Stomach (tissue), 9 donors: ENCODE data around the gene CD200. TPM values are rescaled to one million over a fixed set of nuclear protein-coding genes. Genes with fewer than 3 reads are reported as not detected.

Experiments used
- DNase-seq, 2 donors: peaks; one replicate each; pipeline versions ENCODE4 v3.0.0 to v3.0.0-alpha.2; 2013 to 2019
- H3K27ac ChIP-seq, 5 donors: fragments of 200-600 bp in 4 of 5; sonication (generic) in 4 of 5; one replicate each; pipeline ENCODE4 v1.5.1; 2013 to 2019; ENCODE audit warnings: mild to moderate bottlenecking in 1 of 5, moderate library complexity in 1 of 5
- H3K27me3 ChIP-seq, 3 donors: fragments of 200-600 bp; sonication (generic); one replicate each; pipeline ENCODE4 v1.5.1; 2017 to 2019; ENCODE audit warnings: mixed run types in 1 of 3
- H3K36me3 ChIP-seq, 4 donors: fragments of 200-600 bp; sonication (generic); 1 replicate in 3 of 4; 2 replicates in 1 of 4; pipeline ENCODE4 v1.5.1; 2016 to 2019
- H3K4me1 ChIP-seq, 4 donors: fragments of 200-600 bp; sonication (generic); one replicate each; pipeline ENCODE4 v1.5.1; 2016 to 2019
- H3K4me3 ChIP-seq, 4 donors: fragments of 200-600 bp; sonication (generic) in 3 of 4; one replicate each; pipeline ENCODE4 v1.5.1; 2016 to 2019; ENCODE audit warnings: mild to moderate bottlenecking in 1 of 4
- H3K9me3 ChIP-seq, 4 donors: fragments of 200-600 bp; sonication (generic); one replicate each; pipeline ENCODE4 v1.5.1; 2016 to 2019
- CTCF ChIP-seq, 7 experiments: fragments of 450-650 bp in 4 of 7; fragments of 200-600 bp in 3 of 7; sonication (generic) in 3 of 7; IDR thresholded peaks; one replicate each; pipeline ENCODE4 v1.5.1; 2016 to 2019; ENCODE audit warnings: antibody characterized with exemption in 7 of 7, control low read depth in 2 of 7, mild to moderate bottlenecking in 1 of 7
- EP300 ChIP-seq: sonication (generic); formaldehyde crosslinking; IDR thresholded peaks from one replicate; pipeline ENCODE4 v1.6.1; 2017; ENCODE audit warnings: antibody characterized with exemption
- POLR2A ChIP-seq, 4 donors: fragments of 450-650 bp; IDR thresholded peaks; one replicate each; pipeline ENCODE4 v1.6.1; 2016; ENCODE audit warnings: antibody characterized with exemption in 4 of 4, control low read depth in 2 of 4, mild to moderate bottlenecking in 1 of 4, moderate library complexity in 1 of 4
- POLR2AphosphoS5 ChIP-seq, 3 donors: sonication (generic); formaldehyde crosslinking; IDR thresholded peaks; one replicate each; pipeline ENCODE4 v1.6.1; 2016; ENCODE audit warnings: antibody characterized with exemption in 3 of 3
- WGBS, 5 donors: extraction: QIAGEN DNeasy Blood & Tissue Kit in 3 of 5; methylation state at CpG; one replicate each; pipeline versions ENCODE4 v1.1.5 to v1.1.7; 2013 to 2018; 5-methylcytosine and 5-hydroxymethylcytosine counted together
- intact Hi-C: fragments of 100-400 bp; cut with DNase I; formaldehyde crosslinking; loops from one replicate; pipeline ENCODE4 v1.15.1; 2023; ENCODE audit warnings: low total_unique reads
- polyA plus RNA-seq, 3 donors: library from polyadenylated mRNA; stranded (reverse); fragments of 200-250 nt; gene quantifications; one replicate each; pipeline ENCODE4 v1.2.3, GENCODE V29; 2013
- total RNA-seq, 5 donors: library from RNA; depleted of rRNA; stranded (reverse); fragments of >200 nt; gene quantifications; one replicate each; pipeline versions ENCODE4 v1.1.0 to v1.2.3, GENCODE V29; 2014 to 2016
- donor health status: healthy with polysubstance abuse.
- donor health status: Bipolar disorder and iron deficiency.
- donor health status: healthy.

CD200 gene
- total and polyA plus RNA-seq, 8 donors = 2.2 to 50.0 (median 5.0) TPM

DNA sequence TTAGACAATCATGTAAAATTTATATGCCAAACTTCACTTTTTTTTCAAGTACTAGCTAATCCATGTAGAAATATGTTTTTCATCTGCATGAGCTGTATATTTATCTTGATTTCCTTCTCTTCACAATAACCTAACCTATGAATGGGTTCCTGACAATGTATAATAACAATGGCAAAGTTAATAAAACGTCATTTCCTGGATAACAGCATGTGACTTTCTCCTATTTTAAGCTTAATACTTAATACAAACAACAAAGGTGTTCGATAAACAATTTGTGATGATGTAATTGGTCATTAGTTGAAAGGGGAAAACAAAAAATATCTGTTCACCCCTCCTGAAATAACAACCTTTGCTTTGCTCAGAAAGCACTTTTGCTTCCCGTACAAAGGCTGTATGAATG is 20.4 kb downstream of the CD200 start:
- Histone ChIP-seq H3K4me3 (no peak overlapping the region), H3K36me3 (no peaks in the 10 kb centered on the region), H3K9me3 (no peaks in the 10 kb centered on the region), H3K4me1 (peaks cover 0 to 3% (median 0%) of the 10 kb centered on the region in 4 donors), H3K27me3 (no peaks in the 10 kb centered on the region), H3K27ac (no peak overlapping the region)
- intact Hi-C loops = no loop called here
- TF ChIP-seq POLR2AphosphoS5 (IDR thresholded peaks at IDR 0.05) (no peak), POLR2A (IDR thresholded peaks at IDR 0.05) (no peak), EP300 (no peak), CTCF (IDR thresholded peaks at IDR 0.05) (no peak)
- WGBS, 5 donors = 67 to 76% (median 71%) methylated on average over 3 of the region's 3 CpGs
- no peak for DNase-seq

GRCh38 chr3:112354642-112355306 is 21.8 kb downstream of the CD200 start:
- 92 to 96% (median 94%) methylated on average over 2 of the region's 2 CpGs for WGBS, 5 donors
- Histone ChIP-seq H3K4me3 (no peak overlapping the region), H3K27ac (no peak overlapping the region), H3K4me1 (peaks cover 0 to 12% (median 0%) of the 10 kb centered on the region in 4 donors), H3K36me3 (no peaks in the 10 kb centered on the region), H3K9me3 (no peaks in the 10 kb centered on the region), H3K27me3 (no peaks in the 10 kb centered on the region)
- TF ChIP-seq EP300 (no peak), POLR2A (IDR thresholded peaks at IDR 0.05) (no peak), CTCF (IDR thresholded peaks at IDR 0.05) (no peak), POLR2AphosphoS5 (IDR thresholded peaks at IDR 0.05) (no peak)
- intact Hi-C loops = no loop called here
- DNase-seq = no peak

- H3K4me1 ChIP-seq = peaks cover 0 to 17% (median 2%) of the 10 kb centered on the region in 4 donors
- H3K9me3 ChIP-seq = no peaks in the 10 kb centered on the region
- H3K27me3 ChIP-seq = no peaks in the 10 kb centered on the region
- H3K36me3 ChIP-seq = no peaks in the 10 kb centered on the region
- DNase-seq = no peak
- H3K4me3 ChIP-seq = no peak overlapping the region
- 71 to 83% (median 76%) methylated on average over 5 of the region's 5 CpGs for WGBS, 5 donors
- intact Hi-C loops = no loop called here
- no peak overlapping the region for H3K27ac ChIP-seq
- TF ChIP-seq POLR2AphosphoS5 (IDR thresholded peaks at IDR 0.05) (no peak), POLR2A (IDR thresholded peaks at IDR 0.05) (no peak)
Measured at GRCh38 chr3:112355307-112355687, 22.3 kb downstream of the CD200 start.

DNA sequence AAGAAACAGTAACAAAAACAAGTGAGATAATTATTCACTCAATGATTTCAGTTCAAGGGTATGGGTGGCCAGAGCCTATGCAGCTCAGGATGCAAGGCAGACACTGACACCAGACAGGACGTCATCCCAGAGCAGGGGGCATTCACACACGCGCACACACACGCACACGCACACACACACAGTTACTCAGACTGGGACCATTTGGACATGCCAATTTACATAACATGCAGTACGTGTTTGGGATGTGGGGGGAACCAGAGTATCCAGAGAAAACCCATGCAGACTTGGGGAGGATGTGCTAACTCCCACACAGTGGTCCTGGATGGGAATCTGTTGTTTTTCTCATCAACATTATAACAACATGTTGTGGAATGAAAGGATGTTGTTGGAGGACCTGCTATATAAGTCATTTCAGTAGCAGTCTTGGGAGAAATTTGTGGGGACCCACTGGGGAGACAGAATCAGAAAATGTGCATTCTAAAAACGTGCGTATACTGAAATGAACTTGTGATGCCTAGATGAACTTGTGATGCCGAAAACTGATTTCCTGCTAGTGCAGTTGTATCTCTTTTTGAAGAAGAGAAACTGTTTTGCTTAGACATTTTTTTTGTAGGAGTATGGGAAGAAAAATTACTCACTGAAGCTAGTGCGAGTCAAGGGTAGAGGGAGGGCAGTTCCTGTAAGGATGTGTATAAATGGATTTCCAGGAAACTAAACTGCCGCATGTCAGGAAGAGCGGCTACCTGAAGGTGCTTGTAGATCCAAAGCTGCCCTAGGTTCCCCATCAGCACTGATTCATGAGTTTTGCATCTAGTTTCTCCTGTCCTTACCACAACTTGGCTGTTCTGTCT is 25.2 kb downstream of the CD200 start:
- peak in 1 of 2 donors; percentile 38 for DNase-seq
- H3K27me3 ChIP-seq = no peaks in the 10 kb centered on the region
- no peak for TF ChIP-seq POLR2A (IDR thresholded peaks at IDR 0.05)
- no peak for TF ChIP-seq CTCF (IDR thresholded peaks at IDR 0.05)
- TF ChIP-seq POLR2AphosphoS5 (IDR thresholded peaks at IDR 0.05) = peak in 1 of 3 donors; percentile 27
- TF ChIP-seq EP300 = no peak
- no peaks in the 10 kb centered on the region for H3K36me3 ChIP-seq
- peak overlapping the region in 2 of 4 donors; percentile 3 to 14 for H3K4me3 ChIP-seq
- 69 to 82% (median 79%) methylated on average over 12 of the region's 12 CpGs for WGBS, 5 donors
- H3K27ac ChIP-seq = peak overlapping the region; percentile 16 to 58 (median 21)
- intact Hi-C loops = no loop called here
- H3K9me3 ChIP-seq = no peaks in the 10 kb centered on the region
- peaks cover 0 to 26% (median 6%) of the 10 kb centered on the region in 4 donors for H3K4me1 ChIP-seq
